GM21619 (cell line): ENCODE results near the gene GATC.

ENCODE experiments used
- ATAC-seq: cut with Tn5 transposase; IDR thresholded peaks from one replicate; pipeline ENCODE4 v1.9.1; 2021; ENCODE audit not compliant: unreplicated experiment

GATC gene, protein sequence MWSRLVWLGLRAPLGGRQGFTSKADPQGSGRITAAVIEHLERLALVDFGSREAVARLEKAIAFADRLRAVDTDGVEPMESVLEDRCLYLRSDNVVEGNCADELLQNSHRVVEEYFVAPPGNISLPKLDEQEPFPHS

DNA sequence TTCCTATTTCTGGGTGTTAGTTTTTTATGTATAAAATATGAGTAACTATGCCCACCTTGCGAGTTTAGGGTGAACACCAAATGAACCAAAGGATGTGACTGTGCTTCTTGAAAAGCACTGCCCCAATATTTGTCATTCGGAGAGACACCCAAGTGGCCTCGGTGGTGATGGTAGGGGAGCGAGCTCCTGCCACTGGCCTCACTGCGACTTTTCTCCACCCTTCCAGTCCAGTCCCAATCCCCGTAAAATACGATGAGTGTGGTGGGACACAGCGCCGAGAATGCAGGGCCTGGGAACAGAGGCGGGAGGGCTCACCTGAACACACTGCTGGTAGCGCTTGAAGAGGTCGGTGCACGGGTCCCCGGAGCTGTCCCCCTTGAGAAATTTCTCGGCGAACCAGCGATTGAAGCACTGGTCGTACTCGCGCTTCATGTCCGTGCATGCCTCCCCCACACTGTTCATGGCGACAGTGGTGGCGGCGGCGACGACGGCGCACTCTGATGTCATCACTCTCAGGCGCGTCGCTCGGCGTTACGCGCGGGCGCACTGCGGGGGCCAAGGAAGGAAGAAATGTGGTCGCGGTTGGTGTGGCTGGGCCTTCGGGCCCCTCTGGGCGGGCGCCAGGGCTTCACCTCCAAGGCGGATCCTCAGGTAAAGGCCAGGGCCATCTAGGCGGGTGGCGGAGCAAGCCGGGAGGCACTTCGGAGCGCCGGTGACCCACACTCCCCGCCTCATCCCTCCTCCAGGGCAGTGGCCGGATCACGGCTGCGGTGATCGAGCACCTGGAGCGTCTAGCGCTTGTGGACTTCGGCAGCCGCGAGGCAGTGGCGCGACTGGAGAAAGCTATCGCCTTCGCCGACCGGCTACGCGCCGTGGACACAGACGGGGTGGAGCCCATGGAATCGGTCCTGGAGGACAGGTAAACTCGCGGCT is at the start of gene GATC, which contains the start of gene TRIAP1:
TSS of gene GATC (plus strand) at position 534 of the 933 bp plus-strand sequence. CDS start at position 571, 37 bp downstream.
TSS of gene TRIAP1 (minus strand) at position 474 of the 933 bp plus-strand sequence. CDS start at position 462, 12 bp downstream.
- peak; percentile 82 for ATAC-seq

DNA sequence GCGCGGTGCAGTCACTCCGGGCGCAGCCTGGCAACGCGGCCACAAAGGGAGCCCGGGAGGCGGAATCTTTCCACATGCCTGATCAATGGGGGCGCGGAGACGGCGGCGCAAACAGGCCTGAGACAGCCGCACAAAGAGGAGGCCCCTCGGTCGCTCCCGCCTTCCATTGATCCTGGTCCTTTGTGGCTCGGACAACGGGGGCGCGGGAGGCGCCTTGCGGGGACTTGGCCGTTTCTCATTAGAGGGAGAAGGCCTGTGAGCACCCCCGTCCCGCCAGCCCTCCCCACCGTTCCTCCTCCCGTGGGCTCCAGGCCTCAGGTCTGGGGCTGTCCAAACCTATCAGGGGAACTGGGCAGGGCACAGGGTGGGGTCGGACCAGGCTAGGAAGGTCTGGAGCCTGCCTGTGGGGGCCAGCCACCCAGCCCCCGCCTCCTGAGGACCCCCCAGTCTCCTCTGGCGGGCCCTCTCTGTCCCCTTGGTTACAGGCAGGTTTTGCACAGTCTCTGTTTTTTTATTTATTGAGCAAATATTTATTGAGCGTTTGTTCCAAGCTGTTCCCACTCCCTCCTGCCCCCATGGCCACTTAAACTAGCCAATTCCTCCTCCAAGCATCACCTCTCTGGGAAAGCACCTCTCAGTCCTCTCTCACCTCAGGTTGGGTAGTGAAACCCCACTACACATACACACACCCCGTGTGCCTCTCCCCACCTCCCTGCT is 48.3 kb upstream of the GATC start:
- no peak for ATAC-seq

DNA sequence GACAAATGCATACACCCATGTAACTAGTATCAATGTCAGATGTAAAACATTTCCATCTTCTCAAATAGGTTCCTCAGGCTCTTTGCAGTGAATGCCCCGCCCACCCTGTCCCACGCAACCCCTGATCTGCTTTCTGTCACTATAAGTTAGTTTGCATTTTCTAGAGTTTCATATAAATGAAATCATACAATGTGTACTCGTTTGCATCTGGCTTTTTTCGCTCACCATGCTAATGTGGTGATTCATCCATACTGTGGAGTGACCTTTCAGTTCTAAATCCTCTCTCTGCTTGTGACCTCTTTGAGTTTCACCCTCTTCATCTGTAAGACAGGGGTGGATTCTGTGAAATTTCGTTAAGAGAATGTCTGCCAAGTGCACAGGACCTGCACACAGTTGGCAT is 46.7 kb upstream of the GATC start:
- no peak for ATAC-seq

DNA sequence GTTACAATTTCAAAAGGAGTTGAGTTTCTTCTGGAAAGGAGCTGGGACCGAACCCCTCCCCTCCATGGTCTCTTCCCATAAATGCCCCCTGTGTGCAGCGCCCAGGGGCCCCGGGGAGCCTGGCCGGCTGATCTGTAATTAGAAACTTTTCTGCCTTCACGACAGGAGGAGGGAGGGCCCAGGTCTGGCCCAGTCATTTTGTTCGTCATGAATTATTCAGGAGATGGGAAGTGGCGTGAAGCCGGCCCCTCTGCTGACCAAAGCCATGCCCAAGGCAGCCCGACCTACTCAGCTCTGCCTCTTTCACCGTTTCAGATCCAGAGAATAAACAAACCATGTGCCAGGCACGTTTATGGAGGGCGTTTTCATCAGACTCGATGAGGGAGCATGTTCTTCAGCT is 44.0 kb upstream of the GATC start:
- ATAC-seq: no peak

DNA sequence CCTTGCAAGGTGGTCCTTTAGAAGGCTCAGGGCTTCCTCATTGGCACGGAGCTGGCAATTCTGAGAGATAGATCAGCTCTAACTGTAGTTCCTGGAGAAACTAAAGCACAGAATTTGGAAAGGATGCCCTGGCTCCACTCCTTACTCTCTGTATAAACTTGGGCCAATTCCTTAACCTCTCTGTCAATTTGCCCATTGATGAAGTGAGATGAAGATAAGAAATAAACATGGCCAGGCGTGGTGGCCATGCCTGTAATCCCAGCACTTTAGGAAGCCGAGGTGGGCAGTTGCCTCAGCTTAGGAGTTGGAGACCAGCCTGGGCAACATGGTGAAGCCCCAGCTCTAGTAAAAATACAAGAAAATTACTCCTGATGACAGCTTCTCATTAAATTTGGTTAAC is 42.4 kb upstream of the GATC start:
- ATAC-seq: no peak

DNA sequence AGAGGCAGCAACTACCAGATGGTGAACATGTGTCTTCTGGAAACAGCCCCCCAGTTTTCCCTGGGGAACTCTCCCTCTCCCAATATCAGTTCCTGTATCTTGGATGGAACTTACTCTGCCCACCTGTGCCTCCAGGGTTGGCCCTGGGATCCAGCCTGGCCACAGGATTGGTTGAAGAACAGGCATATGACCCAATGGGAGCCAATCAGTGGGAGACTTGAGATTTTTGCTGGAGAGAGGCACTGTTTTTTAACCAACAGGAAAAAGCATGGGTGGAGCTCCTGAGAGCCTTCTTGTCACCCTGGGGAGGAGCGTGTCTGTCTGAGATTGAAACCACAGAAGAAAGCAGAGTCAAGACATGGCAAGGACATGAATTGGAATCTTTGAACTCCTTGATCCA is 42.0 kb upstream of the GATC start:
- no peak for ATAC-seq

DNA sequence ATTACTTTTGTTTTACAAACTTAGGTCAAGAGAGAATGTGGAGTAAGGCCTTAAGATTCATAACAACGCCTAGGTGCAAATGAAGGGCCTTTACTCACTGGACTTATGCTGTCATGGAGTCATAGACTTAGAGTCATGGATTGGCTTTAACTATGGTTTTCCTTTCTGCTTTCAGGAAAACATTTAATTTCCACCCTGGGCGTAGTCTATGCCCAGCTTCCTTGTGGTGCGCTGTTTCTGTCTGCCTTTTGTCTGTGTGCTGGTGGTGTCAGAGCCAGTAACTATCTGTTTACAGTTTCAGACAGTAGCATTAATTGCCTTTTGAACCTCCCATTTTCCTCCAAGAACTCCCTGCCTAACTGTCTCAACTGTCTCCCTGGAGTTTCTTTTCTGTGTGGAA is 40.2 kb upstream of the GATC start:
- ATAC-seq: no peak

DNA sequence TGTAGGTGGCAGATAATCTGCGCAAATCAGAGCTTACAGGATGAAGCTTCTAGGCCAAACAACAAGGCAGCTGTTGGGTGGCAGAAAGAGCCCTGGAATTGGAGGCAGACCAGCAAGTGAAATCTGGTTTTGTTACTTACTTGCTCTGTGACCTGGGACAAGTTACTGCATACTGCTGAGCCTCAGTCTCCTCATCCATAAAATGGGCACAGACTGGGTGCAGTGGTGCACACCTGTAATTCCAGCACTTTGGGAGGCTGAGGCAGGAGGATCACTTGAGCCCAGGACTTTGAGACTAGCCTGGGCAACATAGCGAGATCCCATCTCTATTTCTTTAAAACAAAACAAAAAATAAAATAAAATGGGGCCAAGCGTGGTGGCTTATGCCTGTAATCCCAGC is 39.7 kb upstream of the GATC start:
- ATAC-seq: no peak

DNA sequence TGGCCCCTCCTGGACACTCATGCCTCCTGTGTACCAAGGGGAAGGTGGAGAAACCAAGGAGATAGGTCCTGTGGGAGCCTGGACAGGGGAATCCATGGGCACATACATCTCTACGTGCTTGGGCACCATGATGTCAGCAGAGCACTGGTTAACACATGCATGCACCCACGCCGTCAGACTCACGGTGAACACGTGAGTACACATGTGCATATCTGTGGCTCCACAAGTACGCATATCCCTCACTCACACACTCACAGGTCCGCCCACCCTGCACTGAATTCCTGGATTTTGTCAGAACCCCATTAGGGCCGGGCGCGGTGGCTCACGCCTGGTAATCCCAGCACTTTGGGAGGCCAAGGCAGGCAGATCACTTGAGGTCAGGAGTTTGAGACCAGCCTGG is 37.5 kb upstream of the GATC start:
- ATAC-seq: no peak

DNA sequence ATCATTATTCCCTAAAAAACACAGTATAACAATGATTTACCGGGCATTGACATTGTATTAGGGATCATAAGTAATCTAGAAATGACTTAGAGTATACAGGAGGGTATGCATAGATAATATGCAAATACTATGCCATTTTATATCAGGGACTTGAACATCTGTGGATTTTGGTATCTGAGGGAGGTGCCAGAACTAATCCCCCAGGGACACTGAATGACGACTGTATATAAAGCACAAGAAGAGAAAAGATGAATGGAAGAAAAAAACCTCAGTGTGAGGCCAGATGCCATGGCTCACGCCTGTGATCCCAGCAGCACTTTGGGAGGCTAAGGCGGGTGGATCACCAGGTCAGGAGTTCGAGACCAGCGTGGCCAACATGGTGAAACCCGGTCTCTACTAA is 33.8 kb upstream of the GATC start:
- no peak for ATAC-seq

DNA sequence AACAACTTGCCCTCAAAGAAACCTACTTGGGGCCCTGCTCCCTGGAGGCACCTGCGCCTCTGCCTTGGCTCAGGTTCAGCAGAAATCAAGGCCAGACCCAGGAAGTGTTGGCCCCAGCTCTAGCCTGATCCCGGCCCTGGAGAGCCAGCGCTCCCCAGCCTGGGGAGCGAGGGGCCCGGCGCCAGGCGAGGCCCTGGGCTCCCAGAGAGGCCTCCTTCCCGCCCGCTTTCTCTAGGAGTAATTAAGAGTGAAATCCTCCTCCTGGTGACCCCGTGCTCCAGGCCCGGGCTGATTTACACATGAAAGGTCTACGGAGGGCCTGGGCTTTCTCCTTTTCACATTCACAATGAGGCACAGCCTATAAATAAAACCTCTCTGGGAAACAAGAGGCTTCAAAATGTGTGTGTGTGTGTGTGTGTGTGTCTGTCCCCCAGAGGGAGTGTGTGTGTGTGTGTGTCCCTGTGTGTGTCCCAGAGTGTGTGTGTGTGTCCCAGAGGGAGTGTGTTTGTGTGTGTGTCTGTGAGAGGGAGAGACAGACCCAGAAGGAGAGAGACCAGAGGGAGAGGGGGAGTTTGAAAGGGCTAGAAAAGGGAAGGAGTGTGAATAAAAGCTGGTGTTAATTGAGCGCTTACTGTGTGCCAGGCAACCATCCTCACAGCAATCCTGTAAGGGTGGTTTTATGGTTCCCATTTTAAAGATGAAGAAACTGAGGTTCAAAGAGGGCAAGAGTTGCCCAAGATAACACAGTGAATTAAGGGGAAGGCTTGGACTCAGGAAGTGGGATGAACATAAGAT is 32.1 kb upstream of the GATC start:
- ATAC-seq: no peak

DNA sequence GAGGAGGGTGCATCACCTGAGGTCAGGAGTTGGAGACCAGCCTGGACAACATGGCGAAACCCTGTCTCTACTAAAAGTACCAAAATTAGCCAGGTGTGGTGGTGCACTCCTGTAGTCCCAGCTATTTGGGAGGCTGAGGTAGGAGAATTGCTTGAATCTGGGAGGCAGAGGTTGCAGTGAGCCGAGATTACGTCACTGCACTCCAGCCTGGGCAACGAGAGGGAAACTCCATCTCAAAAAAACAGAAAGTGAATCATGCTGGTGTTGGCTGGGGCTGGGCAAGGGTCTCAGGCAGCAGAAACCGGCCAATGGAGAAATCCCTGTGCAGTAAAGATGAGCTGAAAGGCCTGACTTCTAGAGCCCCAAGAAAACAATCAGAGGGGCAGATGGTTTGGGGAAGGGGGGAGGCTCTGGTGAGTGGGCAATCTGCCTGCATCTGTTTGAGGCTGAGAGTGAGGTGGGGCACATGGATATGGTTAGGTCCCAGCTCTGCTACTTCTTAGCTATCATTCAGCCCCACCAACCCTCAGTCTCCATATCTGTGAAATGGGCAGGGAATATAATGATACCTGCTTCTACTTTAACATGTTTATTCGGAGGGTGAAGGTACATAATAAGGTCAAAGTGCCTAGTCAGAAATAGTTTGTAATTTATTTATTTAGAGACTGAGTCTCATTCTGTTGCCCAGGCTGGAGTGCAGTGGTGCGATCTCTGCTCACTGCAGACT is 29.6 kb upstream of the GATC start:
- ATAC-seq: no peak

DNA sequence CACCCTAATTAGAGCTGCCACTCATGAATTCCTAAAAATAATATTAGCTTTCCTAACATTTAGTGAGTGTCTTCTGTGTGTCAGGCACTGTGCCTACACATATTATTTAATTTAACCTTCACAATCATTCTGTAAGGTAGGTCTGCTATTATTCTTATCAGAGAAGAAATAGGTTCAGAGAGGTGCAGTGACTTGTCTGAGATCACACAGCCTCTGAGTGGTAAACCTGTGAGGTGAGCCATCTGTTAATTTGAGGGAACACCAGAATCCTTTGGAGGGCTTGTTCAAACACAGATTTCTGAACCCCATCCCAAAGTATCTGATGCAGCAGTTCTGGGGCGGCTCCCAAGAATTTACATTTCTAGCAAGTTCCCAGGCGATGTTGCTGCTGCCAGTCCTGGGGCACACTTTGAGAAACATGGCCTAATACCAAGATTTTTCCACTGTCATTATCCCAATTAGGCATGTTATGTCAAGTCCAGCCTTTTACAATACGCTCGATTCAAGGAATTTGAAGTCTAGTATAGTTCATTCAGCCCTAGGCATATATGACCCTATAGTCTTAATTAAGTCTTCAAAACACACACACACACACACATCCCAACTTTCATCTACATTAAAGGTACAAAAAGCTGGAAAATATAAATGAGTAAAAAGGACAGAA is 28.2 kb upstream of the GATC start:
- ATAC-seq: no peak

DNA sequence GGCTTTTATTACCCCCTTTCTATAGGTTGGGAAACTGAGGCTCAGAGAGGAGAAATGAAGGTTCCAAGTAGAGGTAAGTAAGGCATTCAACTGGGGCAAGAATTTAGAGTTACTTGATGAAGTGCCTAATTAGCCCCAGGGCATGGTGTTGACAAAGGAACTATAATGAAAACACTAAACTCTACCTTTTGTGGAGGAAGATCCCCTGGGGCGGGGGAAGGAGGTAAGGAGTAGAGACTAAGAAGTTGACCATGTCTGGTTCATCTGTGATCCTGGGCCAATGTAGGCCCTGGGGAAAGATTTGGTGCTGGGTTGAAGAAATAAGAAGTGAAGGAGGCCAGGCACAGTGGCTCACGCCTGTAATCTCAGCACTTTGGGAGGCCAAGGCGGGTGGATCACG is 24.5 kb upstream of the GATC start:
- ATAC-seq: no peak

DNA sequence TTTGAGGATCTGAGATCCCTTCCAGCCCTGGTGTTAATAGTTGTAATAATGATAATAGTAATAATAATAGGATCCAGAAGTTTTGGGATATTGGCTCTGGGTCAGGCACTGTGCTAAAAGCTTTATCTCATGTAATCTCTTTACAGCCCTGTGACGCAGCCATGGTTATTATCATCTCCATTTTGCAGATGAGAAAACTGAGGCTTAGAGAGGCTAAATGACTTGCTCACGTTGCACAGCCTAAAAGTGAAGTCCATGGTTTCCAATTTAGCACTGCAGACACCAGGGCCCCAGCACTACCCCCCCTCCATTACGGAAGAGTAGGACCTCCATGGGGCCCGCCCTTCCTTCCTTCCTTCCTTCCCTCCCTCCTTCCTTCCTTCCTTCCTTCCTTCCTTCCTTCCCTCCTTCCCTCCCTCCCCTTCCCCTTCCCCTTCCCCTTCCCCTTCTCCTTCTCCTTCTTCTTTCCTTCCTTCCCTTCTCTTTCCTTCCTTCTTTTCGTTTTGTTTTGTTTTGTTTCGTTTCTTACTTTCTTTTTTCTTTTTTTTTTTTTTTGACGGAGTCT is 23.3 kb upstream of the GATC start:
- ATAC-seq: no peak

DNA sequence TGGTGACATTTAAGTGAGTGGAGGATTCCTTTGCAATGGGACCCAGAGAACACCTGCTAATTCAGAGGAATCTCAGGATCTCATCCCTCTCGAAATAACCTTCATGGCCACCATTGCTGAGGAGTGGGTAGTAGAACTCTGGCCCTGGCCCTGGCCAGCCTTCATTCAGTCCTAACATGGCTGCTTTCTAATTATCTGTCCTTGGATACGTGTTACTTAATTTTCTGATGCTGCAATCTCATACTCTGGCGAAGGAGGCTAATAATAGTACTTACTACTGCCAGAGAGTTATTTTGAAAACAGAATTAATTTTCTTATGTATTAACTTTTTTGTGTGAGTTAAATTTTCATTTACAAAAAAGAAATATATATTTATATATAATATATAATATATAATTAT is 20.4 kb upstream of the GATC start:
- no peak for ATAC-seq

DNA sequence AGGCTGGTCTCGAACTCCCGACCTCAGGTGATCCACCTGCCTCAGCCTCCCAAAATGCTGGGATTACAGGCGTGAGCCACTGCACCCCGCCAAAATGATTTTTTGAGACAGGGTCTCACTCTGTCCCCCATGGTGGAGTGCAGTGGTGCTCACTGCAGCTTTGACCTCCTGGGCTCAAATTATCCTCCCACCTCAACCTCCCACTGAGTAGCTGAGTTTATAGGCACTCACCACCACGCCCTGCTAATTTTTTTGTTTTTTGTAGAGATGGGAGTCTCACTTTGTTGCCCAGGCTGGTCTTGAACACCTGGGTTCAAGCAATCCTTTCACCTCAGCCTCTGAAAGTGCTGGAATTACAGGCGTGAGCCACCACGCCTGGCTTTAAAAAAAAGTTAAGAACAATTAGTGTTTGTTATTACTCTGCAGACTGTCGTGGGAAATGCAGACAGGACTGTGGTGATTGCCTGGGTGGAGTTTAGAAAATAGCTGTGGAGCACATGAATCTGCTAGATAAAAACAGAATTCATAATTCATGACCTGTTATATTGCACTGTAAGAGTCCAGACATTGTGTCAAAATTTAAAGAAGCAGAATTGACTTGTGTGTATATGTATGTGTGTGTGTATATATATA is 17.5 kb upstream of the GATC start:
- ATAC-seq: no peak

DNA sequence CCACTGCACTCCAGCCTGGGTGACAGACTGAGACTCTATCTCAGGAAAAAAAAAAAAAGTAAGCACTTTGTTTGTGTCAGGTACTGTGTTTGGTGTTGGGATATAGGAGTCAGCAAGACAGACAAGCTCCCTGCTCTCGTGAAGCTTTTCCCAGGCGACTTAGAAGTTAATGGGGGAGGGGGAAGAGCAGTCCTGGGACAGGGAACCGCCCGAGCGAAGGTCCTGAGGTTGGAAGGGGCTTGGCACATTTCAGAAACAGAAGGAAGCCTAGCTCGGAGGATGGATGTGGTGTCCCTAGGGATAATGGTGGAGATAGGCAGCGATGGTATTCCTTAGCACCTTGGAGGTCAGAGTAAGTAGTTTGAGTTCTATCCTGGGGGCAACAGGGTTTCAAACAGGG is 16.9 kb upstream of the GATC start:
- no peak for ATAC-seq
